HK-2 (cell line): ENCODE measurements around the gene ADCY4.

Experiments
- DNase-seq: peaks from one replicate; pipeline ENCODE4 v3.0.0-alpha.2; 2018; ENCODE audit not compliant: unreplicated experiment

ADCY4 gene

DNA sequence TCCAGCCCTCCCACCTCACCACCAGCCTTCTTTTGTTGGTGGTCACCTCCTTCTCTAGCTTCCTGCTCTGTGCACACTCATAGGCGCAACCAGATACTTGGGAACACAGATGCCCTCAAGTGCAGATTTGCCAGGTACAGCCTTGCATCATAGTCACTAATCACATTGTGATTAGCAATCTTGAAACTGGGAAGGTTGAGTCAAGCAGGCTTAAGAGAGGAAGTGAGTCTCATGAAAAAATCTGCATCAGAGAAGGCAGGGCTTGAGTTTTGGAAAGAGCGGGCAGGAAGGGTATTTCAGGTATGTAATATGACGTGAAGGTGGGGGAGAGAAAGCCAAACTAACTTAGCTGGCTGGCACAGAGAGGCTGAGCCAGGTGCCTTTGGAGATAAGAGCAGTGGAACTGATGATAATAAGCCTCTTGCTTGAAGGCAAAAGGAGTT, 60.7 kb downstream of the ADCY4 start:
- DNase-seq = no peak

DNA sequence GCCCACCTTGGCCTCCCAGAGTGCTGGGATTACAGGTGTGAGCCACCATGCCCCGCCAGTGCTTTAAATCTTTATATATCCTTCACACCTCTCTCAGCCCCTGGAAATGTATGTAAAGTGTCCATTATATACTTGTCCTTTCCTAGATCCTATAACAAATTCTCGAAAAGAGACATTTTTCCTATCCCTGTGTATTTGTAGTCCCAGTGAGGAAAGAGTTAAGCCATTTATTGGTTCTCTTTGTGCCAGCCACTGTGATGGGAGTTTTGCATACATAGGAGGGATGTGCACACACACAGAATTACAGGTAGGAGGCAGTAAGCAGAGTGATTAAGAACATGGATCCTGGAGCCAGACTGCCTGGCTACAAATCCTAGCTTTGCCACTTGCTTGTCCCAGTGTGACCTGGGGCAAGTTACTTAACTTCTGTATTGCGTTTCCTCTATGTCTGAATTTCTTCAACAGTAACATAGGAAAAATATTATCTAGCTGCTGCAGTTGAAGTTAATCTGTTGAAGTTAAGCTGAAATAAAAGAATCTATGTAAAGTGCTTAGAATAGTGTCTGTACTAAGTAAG, 61.4 kb downstream of the ADCY4 start:
- no peak for DNase-seq

DNA sequence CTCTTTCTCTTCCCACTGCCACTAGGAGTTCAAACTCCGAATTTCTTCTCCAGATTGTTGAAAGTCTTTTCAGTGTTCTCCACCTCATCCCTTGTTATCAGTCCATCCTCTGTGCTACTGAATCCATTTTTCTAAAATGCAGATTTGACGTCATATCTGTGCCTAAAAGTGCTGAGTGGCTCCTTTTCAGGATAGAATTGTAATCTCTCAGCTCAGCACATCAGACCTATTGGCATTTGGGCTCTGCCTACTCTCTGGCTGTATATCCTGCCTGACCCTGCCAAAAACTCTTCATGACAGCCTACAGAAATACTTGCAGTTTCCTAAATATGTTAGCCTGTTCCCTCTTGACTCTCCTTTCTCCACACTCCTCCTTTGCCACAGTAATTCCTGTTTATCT, 62.4 kb downstream of the ADCY4 start:
- no peak for DNase-seq

DNA sequence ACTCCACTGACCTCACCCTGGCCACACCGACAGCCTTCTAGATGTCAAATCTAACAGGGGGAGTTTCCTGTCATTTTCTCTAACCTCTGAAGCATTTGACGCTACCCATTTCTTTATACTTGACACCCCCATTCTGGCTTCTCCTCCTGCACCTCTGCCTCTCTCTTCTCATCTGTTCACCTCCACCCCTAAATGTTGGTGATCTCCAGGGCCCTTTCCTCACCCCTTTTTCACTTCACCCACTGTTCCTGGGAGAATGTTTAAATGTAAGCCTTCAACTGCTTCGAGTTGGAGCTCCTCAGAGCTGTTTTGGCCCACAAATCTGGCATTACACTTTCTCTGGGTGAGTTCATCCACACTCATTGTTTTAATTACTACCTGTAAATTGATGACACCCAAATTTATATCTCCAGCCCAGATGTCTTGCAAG, 63.0 kb downstream of the ADCY4 start:
- no peak for DNase-seq

DNA sequence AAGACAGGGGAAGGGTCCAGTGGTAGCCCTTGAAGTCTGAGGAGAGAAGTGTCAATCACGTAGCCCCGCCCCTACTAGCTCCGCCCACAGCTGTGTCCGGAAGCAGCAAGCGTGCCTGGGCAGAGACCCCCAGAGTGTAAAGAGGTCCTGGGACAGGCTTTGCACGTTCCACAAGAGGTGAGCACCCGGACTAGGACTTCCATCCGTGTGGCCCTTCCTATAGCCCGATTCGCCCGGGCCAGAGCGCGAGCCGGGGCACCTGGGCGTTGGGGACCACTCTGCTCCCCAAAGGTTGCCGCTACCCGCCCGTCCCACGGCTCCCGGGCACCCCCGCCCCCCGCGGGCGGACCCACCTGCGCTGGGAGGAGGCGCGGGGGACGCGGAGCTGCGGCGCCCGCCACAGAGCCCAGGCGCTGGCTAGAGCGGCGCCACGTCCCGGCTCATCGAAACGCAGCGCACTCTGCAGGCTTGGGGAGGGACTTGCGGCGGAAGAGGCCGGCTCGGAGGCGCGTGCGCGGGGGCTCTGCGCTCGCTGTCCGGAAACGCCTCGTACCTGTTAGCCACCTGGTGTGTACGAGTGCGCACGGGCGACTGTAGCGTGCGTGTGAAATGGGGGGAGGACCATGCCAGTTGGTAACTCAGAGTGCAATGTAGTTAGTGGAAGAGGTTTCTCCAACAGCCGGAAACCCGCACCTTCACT, 63.6 kb downstream of the ADCY4 start, which contains the start of gene RABGGTA:
RABGGTA (minus strand) TSS at position 464 of the 700 bp plus-strand sequence. CDS start 482 bp downstream, outside the sequence.
- peak; percentile 85 for DNase-seq

DNA sequence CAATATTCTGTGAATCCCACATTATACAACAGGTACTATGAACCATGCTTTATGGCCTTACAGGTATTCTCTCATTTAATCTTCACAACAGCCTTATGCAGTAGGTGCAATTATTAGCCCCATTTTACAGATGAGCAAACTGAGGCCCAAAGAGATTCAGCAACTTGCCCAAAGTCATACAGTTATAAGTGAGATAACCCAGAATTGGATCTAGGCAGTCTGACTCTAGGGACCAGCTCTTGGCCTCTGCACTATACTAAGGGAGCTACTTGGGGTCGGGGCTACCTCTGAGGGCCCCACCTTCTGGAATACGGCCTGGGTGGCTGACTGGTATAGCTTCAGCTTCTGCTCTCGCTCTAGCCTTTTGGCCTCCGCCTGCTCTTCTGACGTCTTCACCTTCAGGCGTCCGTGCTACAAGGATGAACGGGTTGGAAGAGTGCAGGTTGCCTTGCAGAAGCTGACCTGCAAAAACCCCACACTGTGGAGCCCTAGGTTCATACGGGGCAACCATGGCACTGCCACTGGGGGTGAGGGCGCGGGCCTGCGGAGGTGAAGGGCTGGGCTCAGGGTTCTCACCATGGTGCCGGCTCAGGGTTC, 64.2 kb downstream of the ADCY4 start:
- no peak for DNase-seq

DNA sequence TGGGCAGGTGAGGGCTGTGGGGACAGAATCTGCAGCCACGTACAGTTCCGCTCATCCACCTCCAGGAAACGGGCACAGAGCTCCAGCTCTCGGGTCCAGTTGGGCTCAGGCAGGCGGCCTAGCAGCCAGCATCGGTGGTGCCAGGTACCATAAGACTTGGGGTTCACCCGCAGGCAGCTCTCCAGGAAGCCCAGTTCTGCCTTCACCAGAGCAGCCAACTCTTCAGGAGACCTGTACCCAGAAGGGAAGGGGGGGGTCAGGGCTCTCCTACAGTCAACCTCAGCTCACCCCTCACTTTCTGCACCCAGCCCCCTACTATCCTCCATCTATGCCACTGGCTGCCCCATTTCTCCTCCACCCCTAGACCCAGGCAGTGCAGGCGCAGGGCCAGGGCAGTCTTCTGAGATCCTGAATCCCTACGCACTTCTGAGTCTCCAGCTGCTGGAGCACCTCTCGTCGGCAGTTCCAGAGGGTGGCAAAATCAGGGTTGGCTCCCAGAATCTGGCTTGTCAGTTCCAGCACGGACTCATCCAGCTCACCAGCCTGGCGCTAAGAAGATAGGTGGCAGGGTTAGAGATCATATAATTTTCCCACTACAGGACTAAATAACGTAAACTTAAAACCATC, 64.8 kb downstream of the ADCY4 start:
- no peak for DNase-seq

DNA sequence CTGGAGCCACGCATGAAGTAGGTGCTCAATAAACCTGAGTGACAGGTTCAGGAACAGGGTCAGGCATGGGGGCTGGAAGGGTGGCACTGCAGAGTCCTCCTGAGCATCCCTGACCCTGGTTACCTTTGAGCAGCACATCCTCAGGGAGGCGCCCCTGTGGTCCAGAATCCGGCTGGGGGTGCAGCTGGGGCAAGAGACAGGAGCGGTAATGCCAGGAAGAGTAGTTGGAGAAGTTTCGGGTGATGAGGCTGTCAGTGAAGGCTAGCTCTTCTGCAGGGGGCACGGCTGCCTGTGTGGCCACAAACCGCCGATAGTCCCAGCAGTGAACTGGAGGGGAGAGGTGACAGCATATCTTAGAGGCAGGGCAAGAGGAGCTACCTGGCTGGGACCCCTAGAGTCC, 65.5 kb downstream of the ADCY4 start:
- no peak for DNase-seq
